ENCODE data around the gene NPL. TPM values are rescaled to one million over a fixed set of nuclear protein-coding genes. Genes with fewer than 3 reads are reported as not detected.

Gene NPL
- total RNA-seq, 2 donors from 2014 or later: 3.4 to 5.3 TPM

DNA sequence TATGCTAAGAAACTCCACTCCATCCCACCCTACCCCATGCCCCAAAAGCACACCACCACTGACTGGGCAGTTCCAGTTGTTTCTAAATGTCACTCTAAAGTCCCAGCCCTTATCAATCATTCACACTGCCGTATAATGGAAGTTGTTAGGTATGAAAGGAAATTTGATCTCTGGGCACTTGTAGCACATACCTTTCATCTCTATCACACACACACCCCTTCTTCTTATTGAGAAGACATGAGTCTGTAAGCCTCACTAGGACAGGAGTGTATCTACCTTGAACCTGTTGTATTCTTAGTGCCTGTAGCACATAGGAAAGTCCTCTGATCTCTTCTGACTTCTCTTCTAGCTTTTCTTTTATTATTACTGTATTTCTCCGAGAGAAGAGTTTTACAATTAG is 27.3 kb downstream of the NPL start:
- H3K36me3 Mint-ChIP-seq: peaks cover 11% of the 10 kb centered on the region
- H3K4me1 Mint-ChIP-seq (ENCODE audit: low read depth in 2 of 2): no peaks in the 10 kb centered on the region
- H3K27me3 Mint-ChIP-seq: no peaks in the 10 kb centered on the region
- DNase-seq (ENCODE audit: low spot score): no peak
- no peaks in the 10 kb centered on the region for H3K9me3 Mint-ChIP-seq
- H3K4me3 Mint-ChIP-seq: no peak overlapping the region
- ATAC-seq: no peak
- H3K27ac Mint-ChIP-seq: no peak overlapping the region

DNA sequence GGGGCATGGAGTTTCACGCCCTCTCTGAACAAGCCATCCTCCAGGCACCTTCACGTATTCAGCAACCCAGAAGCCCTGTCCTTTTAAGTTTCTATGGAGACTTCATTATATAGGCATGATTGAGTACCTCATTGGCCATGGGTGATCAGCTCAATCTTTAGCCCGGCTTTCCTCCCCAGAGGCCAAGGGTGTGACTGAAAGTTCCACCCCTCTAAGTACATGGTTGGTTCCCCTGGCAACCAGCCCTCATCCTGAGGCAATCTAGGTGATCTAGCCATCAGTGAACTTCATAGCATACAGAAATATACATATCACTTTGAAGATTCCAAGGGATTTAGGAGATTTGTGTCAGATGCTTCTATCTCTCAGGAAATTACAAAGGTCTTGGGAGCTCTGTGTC is 28.2 kb downstream of the NPL start:
- peaks cover 11% of the 10 kb centered on the region for H3K36me3 Mint-ChIP-seq
- H3K4me3 Mint-ChIP-seq: no peak overlapping the region
- no peaks in the 10 kb centered on the region for H3K4me1 Mint-ChIP-seq (ENCODE audit: low read depth in 2 of 2)
- no peaks in the 10 kb centered on the region for H3K9me3 Mint-ChIP-seq
- no peak for ATAC-seq
- no peaks in the 10 kb centered on the region for H3K27me3 Mint-ChIP-seq
- DNase-seq (ENCODE audit: low spot score): no peak
- no peak overlapping the region for H3K27ac Mint-ChIP-seq

DNA sequence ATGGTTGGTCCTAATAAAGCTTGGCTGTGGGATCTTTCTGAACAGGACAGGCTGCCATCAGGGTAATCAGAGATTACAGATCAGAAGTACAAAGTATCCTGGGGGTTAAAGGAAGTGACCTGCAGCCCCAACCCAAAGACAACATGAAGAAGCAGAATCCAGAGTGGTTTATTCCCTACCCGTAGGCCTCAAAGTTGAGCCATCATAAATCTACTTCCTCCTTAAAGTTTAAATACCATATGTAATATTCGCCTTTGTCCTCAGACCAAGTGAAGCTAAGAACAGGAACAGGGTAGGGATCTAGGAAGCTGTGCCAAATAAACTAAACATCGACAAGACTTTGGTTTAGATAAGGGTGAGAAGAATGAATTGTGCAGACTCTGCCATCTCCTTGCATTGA is 33.6 kb downstream of the NPL start:
- DNase-seq (ENCODE audit: low spot score) (no peak), ATAC-seq (no peak)
- Mint-ChIP-seq H3K4me3 (no peak overlapping the region), H3K27me3 (peaks cover 0 to 3% of the 10 kb centered on the region in 2 donors), H3K4me1 (ENCODE audit: low read depth in 2 of 2) (no peaks in the 10 kb centered on the region), H3K36me3 (peaks cover 5% of the 10 kb centered on the region), H3K9me3 (no peaks in the 10 kb centered on the region), H3K27ac (no peak overlapping the region)

DNA sequence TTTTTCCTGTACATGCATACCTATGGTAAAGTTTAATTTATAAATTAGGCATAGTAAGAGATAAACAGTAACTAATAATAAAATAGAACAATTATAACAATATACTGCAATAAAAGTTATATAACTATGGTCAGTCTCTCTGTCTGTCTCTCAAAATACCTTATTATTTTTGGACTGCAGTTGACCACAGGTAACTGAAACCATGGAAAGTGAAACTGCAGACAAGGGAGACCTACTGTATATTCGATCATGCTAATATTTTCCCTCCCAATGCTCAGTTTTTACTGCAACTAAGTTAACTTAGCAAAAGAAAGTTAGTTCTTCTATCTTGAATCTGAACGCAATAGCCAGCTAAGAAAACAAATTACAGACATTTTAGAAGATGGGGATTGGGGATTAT is 37.3 kb downstream of the NPL start:
- peaks cover 0 to 4% of the 10 kb centered on the region in 2 donors for H3K4me1 Mint-ChIP-seq (ENCODE audit: low read depth in 2 of 2)
- no peaks in the 10 kb centered on the region for H3K36me3 Mint-ChIP-seq
- peaks cover 0 to 6% of the 10 kb centered on the region in 2 donors for H3K27me3 Mint-ChIP-seq
- H3K4me3 Mint-ChIP-seq: no peak overlapping the region
- H3K27ac Mint-ChIP-seq: no peak overlapping the region
- no peaks in the 10 kb centered on the region for H3K9me3 Mint-ChIP-seq
- DNase-seq (ENCODE audit: low spot score) (no peak), ATAC-seq (no peak)

DNA sequence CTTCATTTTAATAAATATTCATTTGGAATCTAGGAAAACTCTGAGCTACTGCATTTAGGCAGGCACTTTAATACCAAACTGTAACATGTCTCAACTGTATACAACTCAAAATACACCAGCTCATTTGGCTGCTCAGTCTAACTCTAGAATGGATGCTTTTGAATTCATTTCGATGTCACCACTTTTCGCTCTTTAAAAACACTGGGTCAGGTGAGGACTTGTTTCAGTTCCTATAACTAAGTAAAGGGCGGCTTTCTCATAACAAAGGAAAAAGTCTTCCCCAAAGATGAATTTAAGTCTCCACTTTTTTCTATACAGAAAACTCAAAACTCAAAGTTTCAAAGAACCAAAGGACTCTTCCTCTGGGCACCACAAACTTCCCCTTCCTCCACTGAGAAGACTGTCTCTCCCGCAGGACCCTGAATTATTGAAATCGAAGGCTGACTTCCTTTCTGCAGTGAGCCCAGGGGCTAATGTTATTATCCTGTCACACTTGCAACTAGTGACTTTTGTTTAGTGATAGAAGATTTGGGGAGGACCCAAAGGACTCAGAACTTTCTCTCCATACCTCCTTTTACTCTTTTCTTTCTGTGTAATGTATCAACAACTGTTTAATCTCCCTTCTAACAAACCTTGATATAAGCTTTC is 39.8 kb downstream of the NPL start:
- no peak overlapping the region for H3K27ac Mint-ChIP-seq
- H3K4me1 Mint-ChIP-seq (ENCODE audit: low read depth in 2 of 2): peaks cover 0 to 4% of the 10 kb centered on the region in 2 donors
- peaks cover 0 to 6% of the 10 kb centered on the region in 2 donors for H3K27me3 Mint-ChIP-seq
- H3K4me3 Mint-ChIP-seq: no peak overlapping the region
- H3K9me3 Mint-ChIP-seq: no peaks in the 10 kb centered on the region
- no peaks in the 10 kb centered on the region for H3K36me3 Mint-ChIP-seq
- no peak for ATAC-seq
- no peak for DNase-seq (ENCODE audit: low spot score)

DNA sequence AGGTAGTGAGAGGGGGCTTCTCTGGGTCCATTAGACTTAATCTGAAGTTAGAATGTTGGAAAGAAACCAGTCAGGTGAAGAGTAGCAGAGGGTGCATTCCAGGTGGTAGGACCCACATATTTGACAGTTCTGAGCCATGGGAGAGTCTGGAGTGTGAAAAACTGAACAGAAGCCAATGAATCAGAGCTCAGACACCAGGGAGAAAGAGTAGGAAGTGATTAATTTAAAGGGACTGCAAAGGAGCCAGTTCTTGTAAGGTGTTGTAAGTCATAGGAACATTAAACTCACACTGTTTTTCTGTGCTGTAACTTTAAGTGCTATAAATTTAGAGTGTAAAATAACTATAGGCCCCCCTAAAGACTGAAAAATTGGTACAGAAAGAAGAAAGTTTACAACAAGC is 43.7 kb downstream of the NPL start:
- no peak overlapping the region for H3K4me3 Mint-ChIP-seq
- H3K9me3 Mint-ChIP-seq: no peaks in the 10 kb centered on the region
- H3K36me3 Mint-ChIP-seq: no peaks in the 10 kb centered on the region
- ATAC-seq (no peak), DNase-seq (ENCODE audit: low spot score) (no peak)
- H3K27me3 Mint-ChIP-seq: peaks cover 0 to 6% of the 10 kb centered on the region in 2 donors
- H3K27ac Mint-ChIP-seq: no peak overlapping the region
- peaks cover 0 to 4% of the 10 kb centered on the region in 2 donors for H3K4me1 Mint-ChIP-seq (ENCODE audit: low read depth in 2 of 2)

DNA sequence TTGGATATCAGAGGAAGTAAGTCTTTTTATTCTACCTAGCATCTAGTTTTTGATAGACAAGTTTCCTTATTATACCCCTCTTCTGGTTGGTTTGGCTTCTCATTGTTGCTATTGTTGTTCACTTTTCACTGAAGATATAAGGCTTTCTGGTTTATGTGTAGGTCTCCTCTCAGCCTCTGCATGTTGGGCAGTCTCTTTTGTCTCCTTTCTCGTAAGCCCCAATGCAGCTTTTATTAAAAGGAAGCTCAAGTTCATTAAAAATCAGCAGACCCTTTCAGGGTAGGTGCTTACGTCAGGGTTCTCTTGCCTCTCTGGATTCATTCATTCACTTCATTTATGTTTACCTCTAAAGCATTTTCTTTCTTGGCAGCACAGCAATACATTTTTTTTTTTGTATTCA is 44.8 kb downstream of the NPL start:
- Mint-ChIP-seq H3K36me3 (no peaks in the 10 kb centered on the region), H3K27ac (no peak overlapping the region), H3K9me3 (no peaks in the 10 kb centered on the region), H3K4me1 (ENCODE audit: low read depth in 2 of 2) (peaks cover 5 to 7% of the 10 kb centered on the region in 2 donors), H3K4me3 (no peak overlapping the region), H3K27me3 (peaks cover 0 to 6% of the 10 kb centered on the region in 2 donors)
- DNase-seq (ENCODE audit: low spot score) (no peak), ATAC-seq (no peak)

DNA sequence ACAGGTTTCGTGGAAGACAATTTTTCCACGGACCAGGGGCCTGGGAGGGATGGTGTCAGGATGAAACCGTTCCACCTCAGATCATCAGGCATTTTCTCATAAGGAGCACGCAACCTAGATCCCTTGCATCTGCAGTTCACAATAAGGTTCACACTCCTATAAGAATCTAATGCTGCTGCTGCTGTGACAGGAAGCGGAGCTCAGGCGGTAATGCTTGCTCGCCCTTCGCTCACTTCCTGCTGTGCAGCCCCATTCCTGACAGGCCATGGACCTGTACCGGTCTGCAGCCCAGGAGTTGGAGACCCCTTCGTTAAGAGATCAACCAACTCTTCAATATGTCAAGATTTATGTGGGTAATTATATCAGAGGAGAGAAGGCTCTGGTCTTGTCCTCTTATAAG is 46.2 kb downstream of the NPL start:
- Mint-ChIP-seq H3K9me3 (no peaks in the 10 kb centered on the region), H3K27ac (no peak overlapping the region), H3K4me3 (no peak overlapping the region), H3K4me1 (ENCODE audit: low read depth in 2 of 2) (peaks cover 13 to 16% of the 10 kb centered on the region in 2 donors), H3K36me3 (peaks cover 12% of the 10 kb centered on the region), H3K27me3 (peaks cover 0 to 2% of the 10 kb centered on the region in 2 donors)
- no peak for DNase-seq (ENCODE audit: low spot score)
- ATAC-seq: no peak

DNA sequence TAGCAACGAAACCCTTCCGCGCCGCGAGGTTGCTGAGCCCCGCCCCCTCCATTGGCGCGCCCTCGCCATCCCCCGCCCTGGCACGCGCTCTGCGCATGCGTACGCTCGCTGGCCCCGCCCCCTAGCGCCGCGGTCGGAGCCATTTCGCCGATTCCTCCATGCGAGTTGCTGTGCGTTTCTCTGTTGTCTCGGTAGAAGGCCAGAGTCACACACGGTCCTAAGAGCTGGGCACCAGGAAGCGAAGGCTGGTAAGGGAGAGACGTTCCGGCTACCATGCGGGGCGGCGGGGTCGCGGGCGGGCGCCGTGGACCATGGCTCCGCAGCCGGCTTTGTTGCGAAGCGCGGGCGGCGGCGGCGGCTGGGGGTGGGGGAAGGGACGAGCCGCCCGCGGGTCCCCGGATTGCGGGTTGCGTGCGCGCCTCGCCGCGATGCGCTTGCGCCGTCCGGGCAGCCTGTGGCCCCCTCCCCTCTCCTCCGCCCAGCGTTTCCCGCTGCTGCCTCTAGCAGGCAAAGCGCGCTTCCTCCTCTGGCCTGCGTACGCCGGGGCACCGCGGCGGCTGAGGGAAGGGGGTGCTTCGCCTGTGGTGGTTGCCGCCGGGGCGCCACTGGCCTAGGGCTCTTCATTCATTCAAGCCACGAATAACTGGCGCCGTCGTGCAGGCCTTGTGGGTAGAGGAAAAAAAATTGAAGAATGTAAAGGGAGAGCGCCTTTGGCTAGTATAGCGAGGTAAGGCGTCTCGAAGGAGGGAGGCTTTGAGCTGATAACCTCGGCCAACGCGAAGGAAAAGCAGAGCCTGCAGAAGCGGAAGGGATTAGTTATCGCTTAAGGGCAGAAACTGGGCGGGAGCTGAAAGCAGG is 49.9 kb downstream of the NPL start, which contains the start of gene DHX9:
TSS of gene DHX9 (plus strand) at position 139 of the 858 bp plus-strand sequence. CDS start 3,220 bp downstream, outside the sequence.
- DNase-seq (ENCODE audit: low spot score) (peak; percentile 96), ATAC-seq (peak; percentile 93 to 94)
- H3K4me1 Mint-ChIP-seq (ENCODE audit: low read depth in 2 of 2): peaks cover 36% of the 10 kb centered on the region in 2 donors
- H3K27me3 Mint-ChIP-seq: peaks cover 0 to 2% of the 10 kb centered on the region in 2 donors
- peak within 1 kb of the TSS; percentile 85 to 96 for H3K27ac Mint-ChIP-seq
- H3K9me3 Mint-ChIP-seq: no peaks in the 10 kb centered on the region
- peaks cover 13% of the 10 kb centered on the region for H3K36me3 Mint-ChIP-seq
- H3K4me3 Mint-ChIP-seq: peak within 1 kb of the TSS; percentile 96

DNA sequence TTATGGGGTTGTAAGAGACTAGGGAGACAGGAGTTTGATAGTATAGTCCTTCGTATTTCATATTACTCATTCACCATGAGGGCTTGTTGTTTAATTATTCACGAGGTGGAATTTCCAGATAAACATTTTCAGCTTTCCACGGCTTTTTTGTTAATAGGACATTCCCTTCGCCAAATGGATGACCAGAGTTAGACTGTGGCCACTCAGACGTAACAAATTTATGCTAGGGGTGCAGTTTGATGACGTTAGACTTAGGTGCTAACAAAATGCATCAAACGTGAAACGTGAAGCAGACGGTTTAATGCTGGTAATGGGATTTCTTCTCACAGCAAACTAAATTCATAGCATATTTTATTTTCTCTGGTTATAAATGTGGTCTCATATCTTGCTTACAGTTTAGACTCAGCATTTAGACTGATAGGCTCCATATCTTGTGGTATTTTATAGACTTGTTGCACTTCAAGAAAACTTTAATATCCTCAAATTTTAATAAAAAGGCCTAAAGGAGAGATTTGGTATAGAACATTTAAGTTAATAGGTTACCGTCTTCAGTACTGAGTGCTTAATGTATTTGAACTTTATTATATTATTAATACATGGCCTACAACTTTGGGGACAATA is 51.9 kb downstream of the NPL start:
- H3K9me3 Mint-ChIP-seq: no peaks in the 10 kb centered on the region
- H3K36me3 Mint-ChIP-seq: peaks cover 13% of the 10 kb centered on the region

DNA sequence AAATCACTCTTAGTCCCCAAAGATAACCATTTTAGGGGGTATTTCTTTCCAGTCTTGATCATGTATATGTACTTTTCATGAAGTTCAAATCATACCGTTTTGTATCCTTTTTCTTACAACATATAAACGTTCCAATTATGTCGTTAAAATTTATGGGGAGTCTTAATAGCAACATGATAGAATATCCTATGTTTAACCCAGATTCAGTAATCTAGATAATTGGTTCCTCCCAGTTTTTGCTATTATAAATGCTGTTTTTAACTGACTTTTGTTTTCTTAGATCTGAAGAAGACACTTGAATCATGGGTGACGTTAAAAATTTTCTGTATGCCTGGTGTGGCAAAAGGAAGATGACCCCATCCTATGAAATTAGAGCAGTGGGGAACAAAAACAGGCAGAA is 52.7 kb downstream of the NPL start:
- Mint-ChIP-seq H3K27ac (peak overlapping the region; percentile 21 to 85), H3K9me3 (no peaks in the 10 kb centered on the region), H3K27me3 (no peaks in the 10 kb centered on the region), H3K4me3 (peak overlapping the region; percentile 96), H3K36me3 (peaks cover 21% of the 10 kb centered on the region), H3K4me1 (ENCODE audit: low read depth in 2 of 2) (peaks cover 45 to 54% of the 10 kb centered on the region in 2 donors)
- ATAC-seq: no peak
- no peak for DNase-seq (ENCODE audit: low spot score)

More for the DNA sequence above, 51.9 kb downstream of the NPL start:
- Mint-ChIP-seq H3K27ac (peak overlapping the region; percentile 85 to 96), H3K4me1 (ENCODE audit: low read depth in 2 of 2) (peaks cover 42 to 46% of the 10 kb centered on the region in 2 donors), H3K4me3 (peak overlapping the region; percentile 96), H3K27me3 (no peaks in the 10 kb centered on the region)
- ATAC-seq (no peak), DNase-seq (ENCODE audit: low spot score) (no peak)

DNA sequence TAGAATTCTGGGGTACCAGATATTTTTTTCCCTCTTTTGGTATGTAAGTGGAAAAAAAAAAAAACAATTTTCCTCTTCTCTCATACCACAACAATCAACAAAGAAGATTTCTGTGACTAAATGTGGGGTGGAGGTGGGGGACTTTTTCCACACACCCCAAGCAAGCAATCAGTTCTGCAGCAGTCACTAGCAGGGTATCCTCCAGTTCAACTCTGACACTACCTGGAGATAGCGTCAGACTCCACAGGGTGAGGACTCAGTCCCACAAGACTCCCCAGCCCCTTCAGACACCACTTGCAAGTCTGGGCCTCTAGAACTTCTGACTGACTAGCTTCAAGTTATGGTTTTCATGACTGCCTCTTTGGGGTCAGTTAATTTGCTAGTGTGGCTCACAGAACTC is 55.8 kb downstream of the NPL start:
- ATAC-seq (no peak), DNase-seq (ENCODE audit: low spot score) (no peak)
- Mint-ChIP-seq H3K27ac (no peak overlapping the region), H3K4me3 (peak overlapping the region; percentile 32), H3K4me1 (ENCODE audit: low read depth in 2 of 2) (peaks cover 55 to 61% of the 10 kb centered on the region in 2 donors), H3K9me3 (no peaks in the 10 kb centered on the region), H3K36me3 (peaks cover 30% of the 10 kb centered on the region), H3K27me3 (no peaks in the 10 kb centered on the region)

DNA sequence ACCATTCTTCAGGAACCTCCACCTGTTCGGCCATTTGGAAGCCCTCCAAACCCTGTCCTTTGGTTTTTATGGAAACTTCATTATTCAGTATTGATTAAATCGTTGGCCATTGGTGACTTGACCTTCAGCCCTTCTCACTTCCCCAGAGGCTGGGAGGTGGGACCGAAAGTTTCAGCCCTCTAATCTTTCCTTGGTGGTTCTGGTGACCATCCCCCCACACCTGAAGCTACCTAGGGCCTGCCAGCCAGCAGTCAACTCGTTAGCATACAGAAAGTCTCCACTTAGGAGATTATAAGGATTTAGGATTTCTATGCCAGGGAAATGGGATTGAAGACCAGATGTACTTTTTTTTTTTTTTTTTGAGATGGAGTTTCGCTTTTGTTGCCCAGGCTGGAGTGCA is 56.3 kb downstream of the NPL start:
- DNase-seq (ENCODE audit: low spot score) (no peak), ATAC-seq (no peak)
- H3K4me3 Mint-ChIP-seq: no peak overlapping the region
- H3K4me1 Mint-ChIP-seq (ENCODE audit: low read depth in 2 of 2): peaks cover 53 to 56% of the 10 kb centered on the region in 2 donors
- no peaks in the 10 kb centered on the region for H3K9me3 Mint-ChIP-seq
- H3K27ac Mint-ChIP-seq: no peak overlapping the region
- H3K27me3 Mint-ChIP-seq: no peaks in the 10 kb centered on the region
- peaks cover 29% of the 10 kb centered on the region for H3K36me3 Mint-ChIP-seq

DNA sequence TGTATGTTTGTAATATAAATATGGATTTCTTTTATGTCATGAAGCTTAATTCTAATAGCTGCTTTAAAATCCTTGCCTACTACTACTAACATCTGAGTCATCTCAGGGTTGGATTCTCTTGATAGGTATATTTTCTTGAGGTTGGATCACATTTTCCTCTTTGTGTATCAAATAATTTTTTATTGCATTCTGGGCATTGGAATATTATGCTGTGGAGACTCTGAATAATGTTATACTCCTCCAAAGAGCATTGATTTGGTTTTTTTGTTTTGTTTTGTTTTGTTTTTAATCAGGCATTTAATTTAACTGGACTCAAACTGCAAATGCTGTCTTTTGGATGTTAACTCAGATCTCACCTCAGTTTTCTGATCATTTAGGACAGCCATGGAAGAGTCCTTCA is 57.5 kb downstream of the NPL start:
- no peak overlapping the region for H3K27ac Mint-ChIP-seq
- DNase-seq (ENCODE audit: low spot score) (no peak), ATAC-seq (no peak)
- no peaks in the 10 kb centered on the region for H3K27me3 Mint-ChIP-seq
- H3K4me3 Mint-ChIP-seq: no peak overlapping the region
- H3K9me3 Mint-ChIP-seq: no peaks in the 10 kb centered on the region
- H3K4me1 Mint-ChIP-seq (ENCODE audit: low read depth in 2 of 2): peaks cover 44 to 46% of the 10 kb centered on the region in 2 donors
- peaks cover 31% of the 10 kb centered on the region for H3K36me3 Mint-ChIP-seq
